Measurements from ENCODE around the gene AGGF1.
"Not testable (repeated sequence)": the region's sequence is repeated elsewhere in the genome, so short reads cannot be mapped to it uniquely, and the experiment has no call there.

The AGGF1 gene, protein sequence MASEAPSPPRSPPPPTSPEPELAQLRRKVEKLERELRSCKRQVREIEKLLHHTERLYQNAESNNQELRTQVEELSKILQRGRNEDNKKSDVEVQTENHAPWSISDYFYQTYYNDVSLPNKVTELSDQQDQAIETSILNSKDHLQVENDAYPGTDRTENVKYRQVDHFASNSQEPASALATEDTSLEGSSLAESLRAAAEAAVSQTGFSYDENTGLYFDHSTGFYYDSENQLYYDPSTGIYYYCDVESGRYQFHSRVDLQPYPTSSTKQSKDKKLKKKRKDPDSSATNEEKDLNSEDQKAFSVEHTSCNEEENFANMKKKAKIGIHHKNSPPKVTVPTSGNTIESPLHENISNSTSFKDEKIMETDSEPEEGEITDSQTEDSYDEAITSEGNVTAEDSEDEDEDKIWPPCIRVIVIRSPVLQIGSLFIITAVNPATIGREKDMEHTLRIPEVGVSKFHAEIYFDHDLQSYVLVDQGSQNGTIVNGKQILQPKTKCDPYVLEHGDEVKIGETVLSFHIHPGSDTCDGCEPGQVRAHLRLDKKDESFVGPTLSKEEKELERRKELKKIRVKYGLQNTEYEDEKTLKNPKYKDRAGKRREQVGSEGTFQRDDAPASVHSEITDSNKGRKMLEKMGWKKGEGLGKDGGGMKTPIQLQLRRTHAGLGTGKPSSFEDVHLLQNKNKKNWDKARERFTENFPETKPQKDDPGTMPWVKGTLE

DNA sequence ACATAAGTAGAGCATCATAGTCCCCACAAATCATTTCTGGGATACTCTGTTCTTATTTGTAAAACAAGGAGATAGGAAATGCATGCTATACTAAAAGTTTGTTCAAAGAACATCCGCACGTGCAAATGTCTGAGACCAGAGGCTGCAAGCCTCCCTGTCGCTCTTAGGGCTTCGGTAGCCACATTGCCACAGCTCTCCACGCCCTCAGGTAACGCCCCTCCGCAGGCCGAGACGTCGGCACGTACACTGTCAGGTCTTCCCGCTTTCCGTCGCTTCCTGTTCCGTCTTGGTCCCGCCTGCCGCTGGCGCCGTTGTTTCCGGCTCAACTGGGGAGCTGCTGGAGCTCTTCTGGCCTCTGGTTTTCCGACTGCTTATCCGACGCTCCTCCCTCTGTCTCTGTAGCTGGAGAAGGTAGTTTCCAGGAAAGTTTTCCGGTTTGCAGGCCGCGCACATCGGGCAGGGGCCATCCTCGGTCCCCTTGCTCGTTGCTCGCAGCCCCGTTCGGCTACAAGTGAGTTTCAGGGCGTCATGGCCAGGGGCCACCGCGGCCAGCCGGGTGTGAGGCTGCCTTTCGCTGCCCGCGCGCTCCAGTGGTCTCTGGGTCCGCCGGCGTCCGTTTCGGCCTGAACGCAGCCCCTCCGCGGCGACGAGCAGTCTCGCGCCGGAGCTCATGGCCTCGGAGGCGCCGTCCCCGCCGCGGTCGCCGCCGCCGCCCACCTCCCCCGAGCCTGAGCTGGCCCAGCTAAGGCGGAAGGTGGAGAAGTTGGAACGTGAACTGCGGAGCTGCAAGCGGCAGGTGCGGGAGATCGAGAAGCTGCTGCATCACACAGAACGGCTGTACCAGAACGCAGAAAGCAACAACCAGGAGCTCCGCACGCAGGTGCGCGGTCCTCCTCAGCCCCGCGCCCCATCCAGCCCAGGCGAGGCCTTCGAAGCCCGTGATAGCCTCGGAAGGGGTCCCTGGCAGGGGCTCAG is at the start of gene AGGF1:
Gene AGGF1, plus strand, starts transcription at position 308 of the 975 bp plus-strand sequence. Its CDS starts 363 bp downstream, at position 671.
- peak; percentile 91 for DNase-seq

DNA sequence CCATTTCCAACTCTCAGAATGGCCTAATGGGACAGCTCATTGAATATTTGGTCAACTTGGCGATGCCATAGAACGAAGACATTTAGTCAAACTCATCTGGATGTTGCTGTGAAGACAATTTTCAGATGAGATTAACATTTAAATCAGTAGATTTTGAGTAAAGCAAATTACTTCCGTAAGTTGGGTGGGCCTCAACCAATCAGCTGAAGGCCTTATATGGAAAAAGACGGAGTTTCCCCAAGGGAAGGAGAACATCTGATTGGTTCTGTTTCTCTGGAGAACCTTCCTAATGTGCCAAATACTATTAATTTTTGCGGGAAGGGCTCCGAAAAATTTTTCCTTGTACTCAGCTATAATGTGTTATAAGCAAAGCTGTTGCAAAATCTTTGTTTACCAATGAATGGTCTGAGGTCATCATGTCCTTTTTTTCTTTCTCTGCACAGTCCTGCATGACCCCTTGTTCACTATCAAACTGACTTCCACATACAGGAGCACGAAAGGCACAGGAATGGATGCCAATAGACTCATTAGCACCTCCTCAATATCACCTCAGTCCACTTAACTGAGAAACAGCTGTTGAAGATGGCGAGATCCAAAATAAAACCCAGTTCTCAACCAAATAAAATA is 49.6 kb upstream of the AGGF1 start:
- DNase-seq, result no peak

DNA sequence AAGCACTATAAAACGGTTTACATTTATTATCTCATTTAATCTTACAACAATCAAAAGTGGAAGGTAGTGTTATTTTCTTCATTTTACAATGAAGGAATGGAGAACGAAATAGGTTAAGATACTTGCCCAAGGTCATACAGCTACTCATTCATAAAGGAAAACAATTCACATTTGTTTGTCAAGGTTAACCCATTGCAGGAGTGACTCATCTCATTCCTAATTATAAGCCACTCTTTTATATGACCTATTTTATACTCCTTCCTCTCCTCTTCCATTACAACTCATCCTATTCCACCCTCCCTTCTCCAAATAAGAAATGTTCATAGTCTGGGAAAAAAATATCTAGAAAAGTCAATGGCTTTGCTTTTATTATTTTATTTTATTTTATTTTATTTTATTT is 47.8 kb upstream of the AGGF1 start:
- no peak for DNase-seq

DNA sequence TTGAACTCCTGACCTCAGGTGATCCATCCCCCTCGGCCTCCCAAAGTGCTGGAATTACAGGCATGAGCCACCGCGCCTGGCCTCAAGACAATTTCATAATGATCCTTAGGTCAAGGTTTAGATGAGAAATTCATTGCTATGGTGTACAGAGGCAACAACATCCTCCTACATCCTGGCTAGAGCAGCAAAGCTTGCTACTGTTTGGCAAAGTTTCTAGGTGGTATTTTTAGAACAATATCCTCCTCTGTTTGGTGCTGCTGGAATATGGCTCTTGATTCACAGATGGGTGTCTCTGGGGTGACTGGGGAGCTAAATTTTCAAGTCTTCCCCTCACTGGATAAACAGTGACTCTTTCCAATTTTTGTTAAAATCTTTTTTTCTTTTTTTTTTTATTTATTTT is 46.7 kb upstream of the AGGF1 start:
- no peak for DNase-seq

DNA sequence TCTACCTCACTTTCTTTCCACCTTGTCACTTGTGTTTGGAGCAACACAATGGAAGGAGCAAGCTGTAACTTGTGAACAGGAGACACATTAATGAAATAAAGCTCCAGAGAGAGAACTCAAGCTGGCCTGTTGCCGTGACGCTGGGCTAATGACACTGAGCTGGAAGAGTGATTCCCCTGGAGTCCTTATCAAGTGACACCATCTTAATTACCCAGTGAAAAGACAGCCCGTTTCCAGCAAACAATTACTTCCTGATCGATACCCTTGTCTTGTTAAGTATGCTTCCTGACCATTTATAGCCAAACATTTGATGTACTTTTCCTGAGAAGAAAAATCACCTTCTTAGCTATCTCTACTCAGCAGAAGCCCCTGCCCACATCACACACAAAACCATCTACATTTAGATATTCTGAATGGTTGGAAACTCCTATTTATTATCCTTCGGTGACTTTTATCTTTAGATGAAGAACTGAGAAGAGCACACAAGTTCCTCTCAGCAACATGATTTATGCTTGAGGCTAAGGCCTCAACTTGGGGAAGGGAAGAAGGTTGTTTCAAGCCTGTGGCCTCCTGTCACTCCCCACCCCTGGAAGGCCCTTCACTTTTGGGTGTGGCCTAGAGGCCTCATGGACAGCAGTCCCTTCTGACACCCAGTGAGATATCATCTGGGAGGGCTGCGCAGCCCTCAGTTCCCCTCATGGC is 43.2 kb upstream of the AGGF1 start:
- DNase-seq, result no peak

DNA sequence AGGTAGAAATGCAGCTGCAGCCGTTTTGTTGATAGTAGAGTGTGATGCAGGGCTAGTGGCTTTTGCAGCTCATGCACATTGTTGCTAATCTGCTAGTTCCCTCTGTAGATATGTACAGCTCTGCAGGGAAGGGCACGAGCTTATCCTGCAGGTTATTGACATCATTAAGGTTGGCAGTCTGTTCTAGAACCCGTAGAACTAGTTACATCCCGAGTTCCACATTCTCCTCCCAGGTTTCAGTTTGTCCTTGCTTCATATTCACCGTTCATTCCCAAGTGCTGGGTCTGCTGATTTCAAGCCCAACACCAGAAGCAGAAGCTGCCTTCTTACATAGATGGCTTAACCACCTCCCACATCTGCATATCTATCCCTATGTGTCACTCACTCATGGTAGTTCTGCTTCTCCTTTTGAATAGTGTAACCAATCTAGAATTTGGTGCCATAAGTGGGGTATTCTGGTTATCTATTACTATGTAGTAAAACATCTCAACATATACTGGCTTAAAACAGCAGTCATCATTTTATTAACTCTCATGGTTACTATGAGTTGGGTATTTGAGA is 39.2 kb upstream of the AGGF1 start:
- DNase-seq, result no peak

DNA sequence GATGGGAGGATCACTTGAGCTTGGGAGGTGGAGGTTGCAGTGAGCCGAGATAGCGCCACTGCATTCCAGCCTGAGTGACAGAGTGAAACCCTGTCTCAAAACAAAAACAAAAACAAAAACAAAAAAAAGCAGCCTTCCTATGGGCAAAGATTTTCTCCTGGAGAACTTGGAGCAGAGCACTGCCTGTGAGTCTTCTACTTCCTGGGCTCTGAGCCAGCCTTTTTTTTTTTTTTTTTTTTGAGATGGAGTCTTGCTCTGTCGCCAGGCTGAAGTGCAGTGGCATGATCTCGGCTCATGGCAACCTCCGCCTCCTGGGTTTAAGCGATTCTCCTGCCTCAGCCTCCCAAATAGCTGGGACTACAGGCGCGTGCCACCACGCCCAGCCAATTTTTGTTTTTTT is 36.8 kb upstream of the AGGF1 start:
- DNase-seq, result not testable (repeated sequence)

DNA sequence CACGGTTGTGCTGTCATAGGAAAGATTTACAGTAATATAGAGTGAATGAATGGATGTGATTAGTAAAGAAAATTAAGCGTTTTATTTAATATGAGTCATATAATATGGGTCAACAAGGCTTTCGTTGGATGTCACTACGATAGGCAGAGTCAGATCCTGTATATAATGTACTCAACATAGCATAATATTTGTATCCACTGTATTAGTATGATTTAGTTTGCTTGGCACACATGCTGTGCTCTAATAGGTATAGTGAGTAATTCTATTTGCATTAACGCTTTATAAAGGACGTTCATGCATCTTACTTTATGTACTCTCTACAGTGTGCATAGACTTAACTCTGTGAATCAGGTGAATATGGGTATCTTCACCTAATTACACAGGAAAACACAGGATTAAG is 35.9 kb upstream of the AGGF1 start:
- no peak for DNase-seq

DNA sequence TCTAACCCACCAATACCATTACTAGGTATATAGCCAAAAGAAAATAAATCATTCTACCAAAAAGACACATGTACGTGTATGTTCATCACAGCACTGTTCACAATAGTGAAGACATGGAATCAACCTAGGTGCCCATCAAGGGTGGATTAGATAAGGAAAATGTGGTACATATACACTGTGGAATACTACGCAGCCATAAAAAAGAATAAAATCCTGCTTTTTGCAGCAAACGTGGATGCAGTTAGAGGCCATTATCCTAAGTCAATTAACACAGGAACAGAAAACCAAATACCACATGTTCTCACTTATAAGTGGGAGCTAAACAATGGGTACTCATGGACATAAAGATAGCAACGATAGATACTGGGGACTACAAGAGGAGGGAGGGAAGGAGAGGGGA is 32.0 kb upstream of the AGGF1 start:
- not testable (repeated sequence) for DNase-seq

DNA sequence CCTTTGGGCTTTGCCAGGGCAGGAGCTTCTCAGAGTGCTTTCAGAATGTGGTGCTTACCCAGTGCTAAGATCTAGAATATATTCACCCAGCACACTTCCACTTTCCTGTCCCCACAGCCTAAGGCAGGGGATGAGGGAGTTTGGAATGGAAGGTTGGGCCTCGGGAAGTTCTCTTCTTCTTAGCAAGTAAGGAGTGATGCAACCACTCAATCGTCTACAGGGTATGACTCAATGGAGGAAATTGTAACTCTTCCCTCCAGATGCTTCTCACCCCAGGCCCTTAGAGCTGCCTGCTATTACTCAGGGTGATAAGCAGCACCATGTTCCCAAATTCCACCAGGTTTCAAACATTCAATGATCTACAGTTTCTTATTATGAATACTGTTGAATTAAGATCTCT is 30.8 kb upstream of the AGGF1 start:
- no peak for DNase-seq

DNA sequence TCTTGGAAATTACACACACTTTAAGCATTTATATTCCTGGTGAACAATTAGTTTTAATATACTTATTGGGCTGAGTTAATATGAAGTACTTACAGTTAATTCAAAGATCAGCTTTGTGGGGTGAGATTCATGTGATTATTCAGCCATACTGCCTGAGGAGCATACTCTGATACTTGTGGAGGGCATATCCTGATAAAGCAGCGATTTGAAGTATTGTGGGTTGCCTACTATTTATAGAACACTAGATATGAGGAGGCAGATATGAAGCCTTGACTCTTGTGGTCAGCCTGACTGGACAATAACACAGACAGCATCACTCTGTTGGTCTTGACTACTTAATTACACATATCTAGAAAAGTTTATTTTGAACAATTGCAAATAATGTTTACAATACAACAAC is 27.0 kb upstream of the AGGF1 start:
- DNase-seq, result no peak

DNA sequence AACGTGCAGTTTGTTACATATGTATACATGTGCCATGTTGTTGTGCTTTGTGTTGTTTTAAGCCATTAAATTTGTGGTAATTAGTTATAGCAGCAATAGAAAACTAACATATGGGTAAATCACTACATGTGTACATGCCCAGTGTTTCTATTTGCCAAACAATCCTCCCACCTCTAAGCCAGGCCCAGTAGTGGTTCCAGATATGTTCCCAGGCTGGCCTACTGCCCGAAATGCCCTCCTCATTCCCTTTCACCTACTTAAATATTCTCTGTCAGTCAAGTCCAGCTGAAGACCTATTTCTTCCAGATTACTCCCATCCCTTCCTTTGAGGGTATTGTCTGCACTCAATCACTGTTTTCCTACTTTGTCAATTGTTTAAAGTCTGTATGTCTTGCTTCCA is 24.1 kb upstream of the AGGF1 start:
- DNase-seq, result no peak

DNA sequence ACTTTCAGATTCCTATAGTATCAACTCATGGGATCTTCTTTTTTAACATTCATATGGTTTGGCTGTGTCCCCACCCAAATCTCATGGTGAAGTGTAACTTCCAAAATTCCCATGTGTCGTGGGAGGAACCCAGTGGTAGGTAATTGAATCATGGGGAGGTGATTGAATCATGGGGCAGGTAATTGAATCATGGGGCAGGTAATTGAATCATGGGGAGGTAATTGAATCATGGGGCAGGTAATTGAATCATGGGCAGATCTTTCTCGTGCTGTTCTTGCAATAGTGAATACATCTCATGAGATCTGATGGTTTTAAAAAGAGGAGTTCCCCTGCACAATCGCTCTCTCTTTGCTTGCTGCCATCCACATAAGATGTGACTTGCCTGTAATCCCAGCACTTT is 21.8 kb upstream of the AGGF1 start:
- DNase-seq, result no peak

DNA sequence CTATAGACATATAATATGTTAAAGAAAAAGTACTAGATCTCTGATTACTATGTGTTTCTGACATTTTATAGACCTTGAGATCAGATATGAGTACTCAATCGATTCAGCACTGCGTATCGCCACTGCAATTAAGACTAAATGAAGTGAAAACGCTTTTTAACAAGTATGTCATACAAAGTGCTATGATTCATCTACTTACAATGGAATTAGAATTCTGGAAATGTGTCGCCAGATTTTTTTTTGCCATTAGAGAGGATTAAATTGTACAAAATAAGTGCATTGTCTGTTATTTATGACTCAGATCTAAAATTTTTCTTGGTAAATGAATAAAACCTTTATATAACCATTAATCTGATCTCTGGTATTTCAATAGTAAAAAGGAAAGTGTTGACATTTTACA is 20.0 kb upstream of the AGGF1 start:
- no peak for DNase-seq

DNA sequence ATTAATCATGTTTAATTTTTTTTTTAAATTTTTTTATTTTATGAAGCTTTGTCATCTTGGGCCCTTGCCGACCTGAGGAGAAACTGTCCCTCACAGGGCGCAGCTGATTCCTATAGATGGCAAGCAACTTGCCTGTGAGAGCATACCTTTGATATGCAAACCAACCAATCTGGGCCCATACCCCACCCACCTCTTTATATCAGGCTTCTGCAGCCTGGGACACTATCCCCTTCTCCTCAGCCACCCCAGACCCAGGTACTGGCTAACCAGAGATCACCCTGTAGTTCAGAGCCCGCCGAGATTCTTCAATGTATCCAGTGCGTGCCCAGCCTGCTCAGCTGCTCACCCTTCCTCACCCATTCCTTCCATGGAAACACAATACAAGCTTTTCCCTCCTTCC is 18.7 kb upstream of the AGGF1 start:
- DNase-seq, result no peak

DNA sequence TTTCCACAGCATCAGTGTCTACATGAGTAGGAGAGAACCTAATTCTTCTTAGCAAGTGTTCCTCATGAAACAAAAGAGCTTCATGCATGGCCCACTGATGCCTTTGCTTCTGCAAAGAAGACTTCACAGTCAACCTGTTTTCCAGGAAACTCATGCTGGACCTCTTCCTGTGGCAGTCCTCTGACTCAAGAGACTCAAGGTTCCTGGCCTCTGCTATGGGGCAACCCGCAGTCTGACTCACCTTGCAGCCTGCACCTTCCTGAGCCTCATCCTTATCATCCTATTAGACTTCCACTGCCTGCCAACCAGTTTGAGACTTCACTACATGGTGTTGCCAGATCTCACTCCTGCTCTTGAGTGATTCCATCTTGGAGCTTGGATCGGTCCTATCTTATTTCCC is 17.6 kb upstream of the AGGF1 start:
- DNase-seq, result no peak

DNA sequence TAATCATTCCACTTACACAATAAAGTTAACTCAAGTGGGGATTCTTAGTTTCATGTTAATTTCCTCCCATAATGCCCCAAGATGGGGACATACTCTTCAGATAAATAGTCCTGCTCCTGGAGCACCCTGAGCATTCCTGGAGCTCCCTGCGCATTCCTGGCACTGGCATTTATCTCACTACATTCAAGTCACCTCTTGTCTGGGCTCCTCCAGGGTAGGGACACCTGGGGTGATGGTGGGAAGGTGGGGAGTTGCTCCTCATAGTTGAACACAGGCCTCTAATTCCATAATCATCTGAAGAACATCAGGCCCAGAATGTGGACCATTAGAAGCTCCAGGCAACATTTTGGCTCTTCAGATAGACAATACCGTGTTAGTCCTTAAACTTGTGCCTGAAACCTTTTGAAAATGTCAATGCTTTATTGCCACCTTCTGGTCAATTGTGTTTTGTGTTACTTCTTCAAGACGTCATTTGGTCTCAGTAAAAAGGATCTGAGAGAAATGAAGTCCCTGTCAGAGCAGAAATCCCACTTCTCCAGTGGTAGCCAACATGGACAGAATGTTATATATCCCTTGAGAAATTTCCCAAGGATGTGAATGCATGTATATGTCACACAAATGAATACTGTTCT is 14.2 kb upstream of the AGGF1 start:
- no peak for DNase-seq

DNA sequence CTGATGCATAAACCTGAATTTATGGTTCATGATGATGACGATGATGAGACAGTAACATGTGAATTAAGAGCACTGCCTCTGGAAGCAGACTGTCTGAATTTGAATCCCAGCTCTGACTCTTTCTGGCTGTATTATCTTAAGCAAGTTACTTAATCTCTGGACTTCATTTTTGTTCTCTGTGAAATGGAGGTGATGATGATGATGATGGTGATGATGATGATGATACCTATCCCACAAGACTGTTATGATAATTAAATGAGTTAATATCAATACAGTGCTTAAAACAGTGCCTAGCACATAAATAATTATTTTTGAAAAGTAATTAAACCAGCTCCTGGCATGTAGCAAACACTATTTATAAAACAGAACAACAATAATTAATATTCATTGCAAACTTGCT is 13.2 kb upstream of the AGGF1 start:
- no peak for DNase-seq

DNA sequence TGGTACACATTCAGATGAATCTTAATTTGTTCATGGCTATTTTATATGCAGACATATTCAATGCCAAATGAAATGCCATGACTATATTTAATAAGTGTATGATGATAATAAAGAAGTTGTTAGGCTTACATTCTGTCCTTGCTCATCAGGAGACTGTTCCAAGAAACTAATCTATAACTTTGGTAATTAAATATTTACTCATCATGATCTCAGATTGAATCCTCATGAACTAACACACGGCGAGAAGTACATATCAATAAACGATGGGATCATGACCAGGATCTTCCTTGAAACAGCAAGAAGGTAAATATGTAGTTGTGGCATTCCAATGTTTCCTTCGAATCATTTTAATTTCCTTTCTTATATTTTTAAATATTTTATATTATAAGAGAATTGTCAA is 12.5 kb upstream of the AGGF1 start:
- DNase-seq, result no peak

DNA sequence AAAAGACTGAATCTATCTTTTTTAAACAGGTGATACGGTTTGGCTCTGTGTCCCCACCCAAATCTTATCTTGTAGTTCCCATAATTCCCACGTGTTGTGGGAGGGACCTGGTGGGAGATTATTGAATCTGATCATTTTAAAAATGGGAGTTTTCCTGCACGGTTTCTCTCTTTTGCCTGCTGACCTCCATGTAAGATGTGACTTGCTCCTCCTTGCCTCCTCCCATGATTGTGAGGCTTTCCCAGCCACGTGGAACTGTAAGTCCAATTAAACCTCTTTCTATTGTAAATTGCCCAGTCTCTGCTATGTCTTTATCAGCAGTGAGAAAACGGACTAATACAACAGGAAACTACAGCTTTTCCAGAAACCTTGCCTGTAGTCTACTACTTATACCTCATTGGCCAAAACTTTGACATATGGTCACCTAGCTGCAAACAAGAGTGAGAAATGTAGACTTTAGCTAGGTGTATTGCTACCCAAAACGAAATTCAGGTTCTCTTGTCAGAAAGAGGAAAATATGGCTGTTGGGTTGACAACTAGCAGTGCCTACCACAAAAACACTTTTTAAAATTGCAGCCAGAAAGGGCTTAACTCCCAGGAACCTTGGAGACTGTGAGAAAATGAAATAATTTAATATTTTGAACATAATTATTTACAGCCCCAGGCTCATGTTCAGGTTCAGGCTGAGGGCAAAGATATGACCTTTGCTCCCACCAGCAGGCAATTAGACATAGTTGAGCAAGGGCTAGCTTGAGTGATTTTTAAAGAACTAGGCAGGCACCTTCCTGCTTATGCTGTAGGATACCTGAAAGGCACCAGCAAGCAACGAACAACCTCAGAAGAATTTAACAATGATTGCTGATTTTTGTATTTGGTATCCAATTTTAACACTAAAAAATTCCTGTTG is 7.4 kb upstream of the AGGF1 start:
- DNase-seq, result no peak
